Brain microvascular endothelial cell (primary cell): ENCODE data around the gene TMEM161A.

Experiments
- DNase-seq: peaks from one replicate; pipeline ENCODE4 v3.0.0-alpha.2; 2020
- H3K27ac ChIP-seq: fragments of 250-450 bp; sonication (Bioruptor Pico); 2 replicates; pipeline ENCODE4 v1.5.1; 2020; ENCODE audit warnings: mild to moderate bottlenecking, moderate library complexity
- H3K27me3 ChIP-seq: fragments of 250-450 bp; sonication (Bioruptor Pico); replicated peaks from 2 replicates; pipeline ENCODE4 v1.5.1; 2020; ENCODE audit warnings: mild to moderate bottlenecking
- H3K36me3 ChIP-seq: fragments of 250-450 bp; sonication (Bioruptor Pico); replicated peaks from 2 replicates; pipeline ENCODE4 v1.5.1; 2020; ENCODE audit warnings: mild to moderate bottlenecking
- H3K4me3 ChIP-seq: 2 replicates; pipeline ENCODE4 v1.5.1; 2011; ENCODE audit warnings: low read depth, mild to moderate bottlenecking, control low read depth, low read length, moderate library complexity
- in situ Hi-C: cut with HindIII; loops from 2 replicates; pipeline ENCODE4 v1.10.0; 2017; ENCODE audit warnings: low sequenced_read_pairs, low pct_ligation_motif_present
- TF ChIP-seq, protein P1 (sequence below): IDR thresholded peaks from 2 replicates; pipeline ENCODE4 v1.5.1; 2011; ENCODE audit warnings: low read depth, mild to moderate bottlenecking, moderate library complexity, low read length, control low read depth, inconsistent platforms; ENCODE audit errors: missing control alignments

The TMEM161A gene

DNA sequence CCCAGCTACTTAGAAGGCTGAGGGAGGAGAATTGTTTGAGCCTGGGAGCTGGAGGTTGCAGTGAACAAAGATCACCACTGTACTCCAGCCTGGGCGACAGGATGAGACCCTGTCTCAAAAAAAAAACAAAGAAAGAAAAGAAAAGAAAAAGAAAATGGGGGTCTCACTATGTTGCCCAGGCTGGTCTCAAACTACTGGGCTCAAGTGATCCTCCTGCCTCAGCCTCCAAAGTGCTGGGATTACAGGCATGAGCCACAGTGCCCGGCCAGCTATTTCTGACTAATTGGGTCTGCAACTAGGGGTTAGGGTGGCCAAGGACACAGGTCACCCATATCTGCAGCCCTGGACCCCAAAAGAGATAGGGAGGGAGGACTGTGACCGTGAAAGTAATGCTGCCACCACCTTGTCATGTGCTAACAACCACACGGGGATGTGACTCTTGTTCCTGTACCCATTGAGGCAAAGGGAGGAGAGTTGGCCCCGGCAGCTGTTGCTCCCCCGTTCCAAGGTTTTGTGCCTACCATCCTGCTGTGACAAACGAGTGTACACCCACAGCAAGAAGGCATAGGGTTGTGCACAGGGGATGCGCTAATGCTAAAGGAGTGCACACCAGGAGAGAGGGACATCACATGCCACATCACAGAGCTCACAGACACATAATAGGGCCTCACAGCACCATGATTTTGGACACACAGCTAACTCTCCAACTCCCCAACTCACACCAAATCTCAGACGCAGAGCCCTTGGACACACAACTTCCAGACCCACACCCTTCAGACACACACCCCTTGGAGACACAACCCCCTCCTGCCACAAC is 31.2 kb upstream of the TMEM161A start:
- no peak for DNase-seq
- Histone ChIP-seq H3K36me3 (no peaks in the 10 kb centered on the region), H3K4me3 (no peak overlapping the region), H3K27ac (no peak overlapping the region), H3K27me3 (no peaks in the 10 kb centered on the region)
- TF ChIP-seq, protein P1, sequence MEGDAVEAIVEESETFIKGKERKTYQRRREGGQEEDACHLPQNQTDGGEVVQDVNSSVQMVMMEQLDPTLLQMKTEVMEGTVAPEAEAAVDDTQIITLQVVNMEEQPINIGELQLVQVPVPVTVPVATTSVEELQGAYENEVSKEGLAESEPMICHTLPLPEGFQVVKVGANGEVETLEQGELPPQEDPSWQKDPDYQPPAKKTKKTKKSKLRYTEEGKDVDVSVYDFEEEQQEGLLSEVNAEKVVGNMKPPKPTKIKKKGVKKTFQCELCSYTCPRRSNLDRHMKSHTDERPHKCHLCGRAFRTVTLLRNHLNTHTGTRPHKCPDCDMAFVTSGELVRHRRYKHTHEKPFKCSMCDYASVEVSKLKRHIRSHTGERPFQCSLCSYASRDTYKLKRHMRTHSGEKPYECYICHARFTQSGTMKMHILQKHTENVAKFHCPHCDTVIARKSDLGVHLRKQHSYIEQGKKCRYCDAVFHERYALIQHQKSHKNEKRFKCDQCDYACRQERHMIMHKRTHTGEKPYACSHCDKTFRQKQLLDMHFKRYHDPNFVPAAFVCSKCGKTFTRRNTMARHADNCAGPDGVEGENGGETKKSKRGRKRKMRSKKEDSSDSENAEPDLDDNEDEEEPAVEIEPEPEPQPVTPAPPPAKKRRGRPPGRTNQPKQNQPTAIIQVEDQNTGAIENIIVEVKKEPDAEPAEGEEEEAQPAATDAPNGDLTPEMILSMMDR = no peak
- in situ Hi-C loops = no loop called here

DNA sequence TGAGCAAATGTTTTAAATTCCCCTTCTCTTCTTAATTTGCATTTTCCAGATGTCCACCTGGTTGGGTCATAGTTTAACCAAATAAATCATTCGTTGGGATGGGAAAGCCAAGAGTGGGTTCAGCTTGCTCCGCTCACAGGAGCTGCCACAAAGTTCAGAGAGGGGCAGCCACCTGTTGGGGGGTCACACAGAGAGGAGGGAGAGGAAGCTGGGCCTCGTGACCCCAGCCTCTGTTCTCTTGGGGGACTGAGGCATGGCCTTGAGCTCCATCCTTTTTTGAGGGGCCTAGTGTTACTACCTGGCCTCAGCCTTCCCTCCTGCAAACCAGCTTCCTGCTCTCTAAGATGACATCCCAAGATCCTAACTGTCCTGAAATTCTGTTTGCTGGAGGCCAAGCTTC is 29.3 kb upstream of the TMEM161A start:
- TF ChIP-seq, protein P1 = no peak
- no peaks in the 10 kb centered on the region for H3K36me3 ChIP-seq
- in situ Hi-C loops = no loop called here
- no peak for DNase-seq
- no peak overlapping the region for H3K27ac ChIP-seq
- H3K4me3 ChIP-seq = no peak overlapping the region
- no peaks in the 10 kb centered on the region for H3K27me3 ChIP-seq

DNA sequence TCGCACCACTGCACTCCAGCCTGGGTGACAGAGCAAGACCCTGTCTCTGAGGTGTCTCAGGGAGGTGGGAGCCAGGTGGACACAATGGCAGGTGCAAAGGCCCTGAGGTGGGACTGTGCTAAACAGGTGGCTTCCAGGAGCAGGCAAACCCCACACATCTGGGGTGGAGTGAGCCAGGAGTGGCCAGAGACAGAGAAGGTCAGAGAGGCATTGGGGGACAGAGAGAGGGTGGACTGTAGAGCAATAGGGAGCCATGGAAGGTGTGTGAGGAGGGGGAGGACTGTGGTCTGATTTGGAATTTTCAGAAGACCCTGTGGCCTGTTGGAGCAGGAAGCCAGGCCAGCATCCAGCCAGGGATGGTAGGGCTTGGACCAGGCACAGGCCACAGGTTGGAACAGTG is 27.1 kb upstream of the TMEM161A start:
- TF ChIP-seq, protein P1 = no peak

DNA sequence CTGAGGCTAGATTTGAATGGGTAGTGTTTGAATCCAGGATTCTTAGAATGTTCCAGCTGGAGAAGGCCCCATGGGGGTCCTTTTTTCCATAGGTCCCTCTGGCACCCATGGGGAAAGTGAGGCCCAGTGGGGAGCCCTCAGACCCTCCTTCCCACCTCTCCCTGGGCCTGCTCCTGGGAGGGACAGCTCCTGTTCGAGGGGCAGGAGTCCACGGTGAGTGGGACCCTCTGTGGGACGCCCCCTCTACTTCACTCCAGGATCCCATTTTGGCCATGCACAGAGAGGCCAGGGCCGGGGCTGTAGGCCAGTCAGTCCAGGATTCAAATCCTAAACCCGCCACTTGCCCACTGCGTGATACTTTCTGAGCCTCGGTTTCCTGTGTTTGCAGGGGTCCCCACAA is 24.2 kb upstream of the TMEM161A start:
- Histone ChIP-seq H3K27me3 (no peaks in the 10 kb centered on the region), H3K27ac (no peak overlapping the region), H3K4me3 (no peak overlapping the region), H3K36me3 (no peaks in the 10 kb centered on the region)
- TF ChIP-seq, protein P1 = no peak
- no peak for DNase-seq
- in situ Hi-C loops = no loop called here

More for the DNA sequence above, 27.1 kb upstream of the TMEM161A start:
- H3K4me3 ChIP-seq = no peak overlapping the region
- in situ Hi-C loops = no loop called here
- no peak overlapping the region for H3K27ac ChIP-seq
- no peaks in the 10 kb centered on the region for H3K36me3 ChIP-seq
- DNase-seq = no peak
- H3K27me3 ChIP-seq = no peaks in the 10 kb centered on the region

DNA sequence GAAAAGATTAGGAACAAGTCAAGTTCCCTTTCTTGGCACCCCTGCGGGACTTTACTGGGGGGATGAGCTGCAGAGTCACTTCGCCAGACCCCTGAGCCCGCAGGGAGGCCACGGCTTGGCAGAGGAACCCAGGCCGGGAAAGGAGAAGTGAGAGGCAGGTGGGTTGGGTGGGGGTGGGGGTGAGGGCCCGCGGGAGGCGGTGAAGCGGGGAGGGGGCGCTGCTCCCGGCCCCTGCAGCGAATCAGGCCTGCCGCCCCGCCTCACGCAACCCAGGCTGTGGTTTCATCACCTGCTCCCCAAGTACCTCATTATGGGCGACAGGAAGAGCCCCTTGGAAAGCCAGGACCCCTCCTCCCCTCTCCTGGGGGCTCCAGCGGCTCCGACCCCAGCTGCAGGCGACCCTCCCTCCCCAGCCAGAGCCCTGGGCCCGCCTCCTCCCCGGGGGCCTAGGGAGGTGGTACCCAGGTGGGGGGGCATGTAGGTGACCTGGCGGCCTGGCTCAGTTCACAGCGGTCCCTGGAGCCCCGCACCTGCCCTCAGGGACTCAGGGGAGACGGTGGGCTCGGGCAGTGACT is 22.3 kb upstream of the TMEM161A start:
- Histone ChIP-seq H3K4me3 (no peak overlapping the region), H3K27me3 (no peaks in the 10 kb centered on the region), H3K27ac (no peak overlapping the region), H3K36me3 (no peaks in the 10 kb centered on the region)
- no peak for DNase-seq
- in situ Hi-C loops = no loop called here
- TF ChIP-seq, protein P1 = no peak
